ENCODE results near the gene RET. TPM values are rescaled to one million over a fixed set of nuclear protein-coding genes. Genes with fewer than 3 reads are reported as not detected.

RET gene
- total RNA-seq, 1 donor from 2014 or later = 0.30 TPM

- intact Hi-C loops (cut with micrococcal nuclease) = no loop called here
Measured at GRCh38 chr10:43061760-43062159, 15.1 kb upstream of the RET start.

DNA sequence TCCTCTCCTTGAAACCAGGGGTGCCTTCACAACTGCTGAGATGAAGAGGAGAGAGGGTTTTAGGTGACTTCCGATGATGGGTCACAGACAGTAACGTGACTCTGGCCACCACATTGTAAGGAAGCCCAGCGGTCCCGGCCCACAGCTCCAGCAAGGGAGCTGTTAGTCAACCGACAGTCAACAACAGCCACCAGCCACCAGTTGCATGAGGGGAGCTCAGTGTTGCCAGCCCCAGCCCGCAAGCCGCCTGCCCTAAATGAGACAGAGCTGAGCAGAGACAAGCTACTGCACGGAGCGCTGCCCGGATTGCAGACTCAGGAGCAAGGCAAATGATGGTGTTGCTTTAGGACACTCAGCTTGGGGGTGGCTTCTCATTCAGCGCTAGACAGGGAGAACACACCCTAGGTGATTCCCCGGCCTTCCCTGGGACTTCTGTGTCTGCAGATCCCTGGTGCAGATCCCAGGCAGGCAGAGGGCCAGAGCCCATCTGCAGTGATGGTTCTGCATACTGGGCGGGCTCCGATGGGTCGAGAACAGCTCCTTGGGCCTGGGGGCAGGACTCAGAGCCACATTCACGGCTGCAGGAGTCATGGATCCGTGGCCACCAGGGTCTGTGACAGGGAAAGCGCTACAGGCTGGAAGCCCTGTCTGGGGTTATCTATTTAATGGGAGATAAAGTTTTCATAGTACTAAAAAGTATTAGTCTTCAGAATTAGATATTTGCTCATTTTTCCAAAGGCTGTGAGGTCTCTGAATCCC lies 14.3 kb upstream of the RET start:
- intact Hi-C loops (cut with micrococcal nuclease) = no loop called here

- intact Hi-C loops (cut with micrococcal nuclease) = no loop called here
Measured at GRCh38 chr10:43064331-43065075, 12.4 kb upstream of the RET start.

GRCh38 chr10:43065234-43065633 lies 11.6 kb upstream of the RET start:
- intact Hi-C loops (cut with micrococcal nuclease) = no loop called here

DNA sequence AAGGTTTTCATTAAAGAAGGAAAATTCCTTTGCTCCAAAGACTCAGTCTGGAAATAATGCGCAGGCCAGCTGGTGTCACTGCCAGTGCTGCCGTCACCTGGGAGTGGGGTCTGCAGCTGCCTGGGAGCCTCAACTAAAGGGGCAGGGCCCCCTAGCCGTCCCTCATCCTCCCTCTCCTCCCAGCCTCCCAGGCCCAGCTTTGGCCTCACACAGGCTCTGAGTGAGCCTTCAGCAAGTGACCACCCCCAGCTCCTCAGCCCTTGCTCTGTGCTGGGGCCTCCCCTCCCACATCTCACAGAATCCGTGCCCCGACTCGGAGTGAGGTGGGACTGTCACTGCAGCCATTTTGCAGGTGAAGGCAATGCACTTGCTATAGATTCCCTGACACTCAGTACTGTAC lies 11.1 kb upstream of the RET start:
- intact Hi-C loops (cut with micrococcal nuclease) = no loop called here

GRCh38 chr10:43066481-43066880 lies 10.4 kb upstream of the RET start:
- intact Hi-C loops (cut with micrococcal nuclease) = no loop called here

- intact Hi-C loops (cut with micrococcal nuclease) = no loop called here
Measured at GRCh38 chr10:43067391-43068135, 9.3 kb upstream of the RET start.

- intact Hi-C loops (cut with micrococcal nuclease) = no loop called here
Measured at GRCh38 chr10:43068136-43068395, 8.8 kb upstream of the RET start.

GRCh38 chr10:43068471-43069210 lies 8.2 kb upstream of the RET start:
- intact Hi-C loops (cut with micrococcal nuclease) = no loop called here

DNA sequence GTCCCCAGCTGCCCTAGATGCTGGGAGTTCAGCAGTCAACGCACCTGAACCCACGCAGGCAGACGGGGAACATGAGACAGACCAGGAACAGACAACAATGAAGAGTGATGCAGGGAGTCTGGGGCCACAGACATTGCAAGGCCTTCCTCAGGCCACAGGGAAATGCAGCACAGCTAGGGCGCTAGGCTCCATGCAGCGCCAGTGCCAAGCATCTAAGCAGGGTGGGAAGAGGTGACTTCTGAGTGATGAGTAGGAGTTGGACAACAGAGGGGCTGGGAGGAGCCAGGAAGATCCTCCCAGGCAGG lies 7.7 kb upstream of the RET start:
- intact Hi-C loops (cut with micrococcal nuclease) = no loop called here

DNA sequence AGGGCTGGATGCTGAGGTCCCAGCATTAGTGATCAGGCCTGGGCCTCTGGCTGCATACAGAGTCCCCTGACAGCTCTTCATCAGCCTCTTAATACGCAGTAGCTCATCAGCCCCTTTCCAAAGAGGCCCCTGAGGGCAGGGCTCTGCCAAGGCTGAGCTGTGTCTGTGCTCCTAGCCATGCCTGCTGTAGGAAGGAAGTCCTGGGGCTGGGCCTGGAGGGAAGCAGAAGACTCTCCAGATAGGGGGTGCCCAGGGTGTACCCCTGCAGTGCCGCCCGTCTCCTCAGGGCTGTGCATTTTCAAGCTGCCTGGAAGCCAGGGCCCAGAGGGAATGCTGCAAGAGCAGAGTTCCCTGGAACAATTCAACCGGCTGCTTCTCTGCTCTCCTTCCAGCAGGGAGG lies 7.3 kb upstream of the RET start:
- intact Hi-C loops (cut with micrococcal nuclease) = no loop called here

- intact Hi-C loops (cut with micrococcal nuclease) = no loop called here
Measured at GRCh38 chr10:43070121-43071085, 6.5 kb upstream of the RET start.

- intact Hi-C loops (cut with micrococcal nuclease) = no loop called here
Measured at GRCh38 chr10:43071865-43072650, 4.8 kb upstream of the RET start.

GRCh38 chr10:43073191-43073590 lies 3.7 kb upstream of the RET start:
- intact Hi-C loops (cut with micrococcal nuclease) = no loop called here

DNA sequence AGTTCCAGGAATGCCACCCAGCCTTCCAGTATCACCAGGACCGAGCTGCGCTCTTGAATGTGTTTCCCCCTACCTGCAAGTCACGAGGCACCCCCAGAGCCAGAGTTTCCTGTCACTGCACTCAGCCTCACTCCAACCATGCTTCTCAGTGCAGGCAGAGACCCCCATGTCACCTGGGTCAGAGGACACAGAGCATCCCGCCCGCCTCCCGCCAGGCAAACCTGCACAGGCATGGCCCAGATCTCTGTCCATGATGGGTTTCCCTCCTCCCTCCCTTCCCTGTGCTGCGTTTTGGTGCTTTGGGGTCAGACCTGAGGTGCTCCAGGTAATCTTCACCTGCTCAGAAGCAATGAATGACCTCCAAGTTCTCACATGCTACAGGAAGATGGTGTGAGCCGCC lies 3.1 kb upstream of the RET start:
- intact Hi-C loops (cut with micrococcal nuclease) = no loop called here

- intact Hi-C loops (cut with micrococcal nuclease) = no loop called here
Measured at GRCh38 chr10:43074409-43074808, 2.5 kb upstream of the RET start.

GRCh38 chr10:43074827-43075611 lies 1.9 kb upstream of the RET start:
- intact Hi-C loops (cut with micrococcal nuclease) = no loop called here

DNA sequence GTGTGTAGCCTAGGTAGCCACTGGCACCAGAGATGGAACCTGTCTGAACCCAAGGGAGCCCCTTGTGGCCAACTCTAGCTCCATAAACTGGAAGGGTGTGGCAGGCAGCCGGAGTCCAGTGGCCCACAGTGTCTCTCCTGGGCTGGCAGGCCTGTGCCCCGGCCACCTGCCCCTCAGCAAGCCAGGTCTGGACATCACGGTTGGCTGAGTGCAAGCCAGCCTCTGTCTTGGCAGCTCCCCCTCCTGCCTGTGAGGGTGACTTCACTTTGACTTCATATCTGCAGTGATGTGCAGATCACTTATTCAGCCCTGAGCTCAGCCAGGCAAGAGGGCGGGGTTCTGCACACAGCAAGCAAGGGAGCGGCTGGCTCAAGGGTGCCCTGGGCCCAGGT lies 1.3 kb upstream of the RET start:
- intact Hi-C loops (cut with micrococcal nuclease) = loop anchor here (2.0 kb wide), 1 partner anchor 29 kb away; no protein-coding TSS in a partner anchor

DNA sequence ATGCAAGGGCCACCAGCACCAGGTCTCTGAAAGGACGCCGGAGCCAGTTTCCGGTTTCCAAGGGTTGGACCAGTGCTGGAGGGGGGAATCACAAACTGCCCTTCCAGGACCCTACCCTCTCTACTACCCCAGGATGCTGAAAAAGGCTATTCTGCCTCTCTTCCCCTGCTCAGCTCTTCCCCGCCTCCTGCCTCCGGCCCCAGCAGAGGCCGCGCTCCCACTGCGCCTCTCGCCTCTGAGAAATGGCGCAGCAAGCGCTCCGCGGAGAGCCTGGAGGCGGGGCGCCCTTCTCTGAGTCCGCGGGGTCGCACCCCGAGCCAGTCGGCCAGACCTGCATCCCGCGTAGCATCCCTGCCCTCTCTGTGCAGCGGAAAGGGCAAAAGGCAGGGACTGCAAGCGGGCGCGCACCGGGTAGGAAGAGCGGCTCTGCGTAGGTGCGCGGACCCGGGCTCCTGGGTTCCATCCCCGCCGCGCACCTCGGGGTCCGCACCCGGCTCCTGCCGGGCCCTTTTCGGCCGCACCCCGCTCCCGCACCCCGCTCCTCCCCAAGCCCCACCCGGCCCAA lies 476 bp upstream of the RET start:
- intact Hi-C loops (cut with micrococcal nuclease) = loop anchor here (2.0 kb wide), 1 partner anchor 28 kb away; no protein-coding TSS in a partner anchor
